ENCODE data around the gene FMNL2.

Gene FMNL2

GRCh38 chr2:152428800-152429582 lies 94.0 kb downstream of the FMNL2 start:
- Histone ChIP-seq H3K4me2 (ENCODE audit: low read depth, low read length, poor library complexity, severe bottlenecking) (no peak overlapping the region), H4K20me1 (ENCODE audit: low read depth, low read length) (no peaks in the 10 kb centered on the region), H3K27ac (ENCODE audit: low read depth, low read length) (no peak overlapping the region), H3K9ac (ENCODE audit: low read length) (no peak overlapping the region), H3K36me3 (ENCODE audit: low read length) (no peaks in the 10 kb centered on the region), H3F3A (ENCODE audit: insufficient read depth) (no peaks in the 10 kb centered on the region), H2AFZ (ENCODE audit: low read depth, low read length, severe bottlenecking) (no peak overlapping the region), H3K9me3 (ENCODE audit: insufficient read depth, low read length) (no peaks in the 10 kb centered on the region), H3K9me2 (replicated peaks; ENCODE audit: insufficient read depth, low read length) (no peaks in the 10 kb centered on the region), H3K79me2 (ENCODE audit: insufficient read depth, low read length) (no peaks in the 10 kb centered on the region), H3K4me3 (ENCODE audit: insufficient read depth, low read length, poor library complexity, severe bottlenecking) (no peak overlapping the region), H3K27me3 (ENCODE audit: low read length) (no peaks in the 10 kb centered on the region)
- TF ChIP-seq CTCF (IDR thresholded peaks at IDR 0.05; ENCODE audit: insufficient read depth, low read length, poor library complexity, severe bottlenecking), result no peak
- TF ChIP-seq EZH2phosphoT487 (conservative IDR thresholded peaks at IDR 0.05; ENCODE audit: low read length), result no peak

DNA sequence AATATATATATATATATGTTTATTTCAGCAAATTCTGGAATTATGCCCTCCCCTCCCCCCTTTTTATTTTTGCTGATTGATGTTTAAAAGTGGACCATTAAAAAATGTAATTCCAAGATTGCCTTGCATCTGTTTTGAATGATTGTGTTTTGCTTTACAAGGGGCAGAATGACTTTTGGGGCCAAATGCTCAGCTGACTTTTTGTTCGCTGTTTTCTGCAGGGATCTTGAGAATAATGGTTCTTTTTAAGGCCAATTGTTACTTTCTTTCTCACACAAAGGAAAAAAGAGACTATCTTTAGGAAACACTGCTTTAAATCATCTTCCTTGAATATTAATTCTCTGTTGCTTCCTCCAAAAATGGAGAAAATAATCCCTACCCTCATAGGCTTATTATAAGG lies 95.9 kb downstream of the FMNL2 start:
- Histone ChIP-seq H3K9me2 (replicated peaks; ENCODE audit: insufficient read depth, low read length) (no peaks in the 10 kb centered on the region), H3K9ac (ENCODE audit: low read length) (no peak overlapping the region), H3K4me2 (ENCODE audit: low read depth, low read length, poor library complexity, severe bottlenecking) (no peak overlapping the region), H3F3A (ENCODE audit: insufficient read depth) (no peaks in the 10 kb centered on the region), H4K20me1 (ENCODE audit: low read depth, low read length) (no peaks in the 10 kb centered on the region), H3K4me3 (ENCODE audit: insufficient read depth, low read length, poor library complexity, severe bottlenecking) (no peak overlapping the region), H3K27me3 (ENCODE audit: low read length) (no peaks in the 10 kb centered on the region), H3K9me3 (ENCODE audit: insufficient read depth, low read length) (no peaks in the 10 kb centered on the region), H3K36me3 (ENCODE audit: low read length) (no peaks in the 10 kb centered on the region), H3K79me2 (ENCODE audit: insufficient read depth, low read length) (no peaks in the 10 kb centered on the region), H2AFZ (ENCODE audit: low read depth, low read length, severe bottlenecking) (no peak overlapping the region), H3K27ac (ENCODE audit: low read depth, low read length) (no peak overlapping the region)
- TF ChIP-seq EZH2phosphoT487 (conservative IDR thresholded peaks at IDR 0.05; ENCODE audit: low read length), result no peak
- TF ChIP-seq CTCF (IDR thresholded peaks at IDR 0.05; ENCODE audit: insufficient read depth, low read length, poor library complexity, severe bottlenecking), result no peak

DNA sequence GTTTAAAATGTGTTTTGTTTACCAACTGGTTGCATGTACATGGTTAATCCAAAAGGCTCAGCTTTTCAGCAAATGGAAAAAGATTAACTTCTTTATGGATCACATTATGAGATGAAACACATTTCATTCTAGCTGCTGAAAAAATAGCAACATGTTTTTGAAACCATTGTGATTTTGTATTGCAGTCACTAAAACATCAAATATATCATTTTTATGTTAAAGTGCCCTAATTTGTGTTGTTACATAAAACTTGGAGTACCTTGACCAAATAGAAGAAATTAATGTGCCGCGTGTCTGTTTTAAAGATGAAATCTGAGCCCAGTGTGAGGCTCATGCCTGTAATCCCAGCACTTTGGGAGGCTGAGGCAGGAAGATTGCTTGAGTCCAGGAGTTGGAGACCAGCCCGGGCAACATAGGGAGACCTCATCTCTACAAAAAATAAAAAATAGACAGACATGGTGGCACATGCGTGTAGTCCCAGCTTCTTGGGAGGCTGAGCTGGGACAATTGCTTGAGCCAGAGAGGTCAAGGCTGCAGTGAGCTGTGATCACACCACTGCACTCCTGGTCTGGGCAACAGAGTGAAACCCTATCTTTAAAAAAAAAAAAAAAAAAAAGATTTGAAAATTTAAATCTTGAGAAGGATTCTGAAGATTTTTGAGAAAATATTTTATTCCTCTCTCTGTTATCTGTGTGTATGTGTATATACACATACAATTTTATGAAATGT lies 96.6 kb downstream of the FMNL2 start:
- no peak overlapping the region for H3K27ac ChIP-seq (ENCODE audit: low read depth, low read length)
- no peaks in the 10 kb centered on the region for H4K20me1 ChIP-seq (ENCODE audit: low read depth, low read length)
- no peak overlapping the region for H3K4me2 ChIP-seq (ENCODE audit: low read depth, low read length, poor library complexity, severe bottlenecking)
- no peaks in the 10 kb centered on the region for H3K9me3 ChIP-seq (ENCODE audit: insufficient read depth, low read length)
- no peaks in the 10 kb centered on the region for H3K79me2 ChIP-seq (ENCODE audit: insufficient read depth, low read length)
- no peak overlapping the region for H3K9ac ChIP-seq (ENCODE audit: low read length)
- TF ChIP-seq CTCF (IDR thresholded peaks at IDR 0.05; ENCODE audit: insufficient read depth, low read length, poor library complexity, severe bottlenecking), result no peak
- no peak for TF ChIP-seq EZH2phosphoT487 (conservative IDR thresholded peaks at IDR 0.05; ENCODE audit: low read length)
- no peak overlapping the region for H3K4me3 ChIP-seq (ENCODE audit: insufficient read depth, low read length, poor library complexity, severe bottlenecking)
- H2AFZ ChIP-seq (ENCODE audit: low read depth, low read length, severe bottlenecking), result no peak overlapping the region
- no peaks in the 10 kb centered on the region for H3K27me3 ChIP-seq (ENCODE audit: low read length)
- no peaks in the 10 kb centered on the region for H3K9me2 ChIP-seq (replicated peaks; ENCODE audit: insufficient read depth, low read length)
- no peaks in the 10 kb centered on the region for H3F3A ChIP-seq (ENCODE audit: insufficient read depth)
- no peaks in the 10 kb centered on the region for H3K36me3 ChIP-seq (ENCODE audit: low read length)

Measured in SU-DHL-6 (cell line).